HCT116 (cell line): ENCODE measurements around the gene EPHA6. TPM values are rescaled to one million over a fixed set of nuclear protein-coding genes. Genes with fewer than 3 reads are reported as not detected.

Source experiments
- ATAC-seq: fragments of 200-7000 bp; cut with Tn5 transposase; 2 replicates; pipeline ENCODE4 v1.9.1; 2020; ENCODE audit warnings: mild to moderate bottlenecking, moderate library complexity
- BruUV-seq: library from RNA; stranded (reverse); fragments of 400-500 nt; replicated peaks from 2 replicates; lab custom pipeline; 2021; lab: Mats Ljungman, UMichigan
- CTCF ChIA-PET: fragments of 300-600 bp; sonication (Branson Sonifier 250); formaldehyde crosslinking; loops from one replicate; lab custom pipeline; 2021; ENCODE audit warnings: antibody characterized with exemption; lab: Charles Lee
- POLR2A ChIA-PET: fragments of 300-600, 350-600 bp; sonication (Branson Sonifier 250); formaldehyde crosslinking; loops from one replicate; lab custom pipeline; 2021; ENCODE audit warnings: antibody characterized with exemption; lab: Charles Lee
- RAD21 ChIA-PET, 2 experiments: fragments of 300-600 bp; sonication (Branson Sonifier 250); formaldehyde crosslinking; loops; one replicate each; lab custom pipeline; 2023; ENCODE audit warnings: low total read pairs in 2 of 2; ENCODE audit not compliant: uncharacterized antibody in 2 of 2, unreplicated experiment in 2 of 2, low non-redundant PET in 1 of 2; lab: Charles Lee
- DNase-seq: peaks from one replicate; pipeline ENCODE4 v3.0.0-alpha.2; 2010; ENCODE audit warnings: low read depth, low spot score
- H2AFZ ChIP-seq: fragments of 200-600 bp; shearing (Covaris generic), sonication (generic); 2 replicates; pipeline ENCODE4 v1.6.1; 2017; ENCODE audit warnings: low read depth, mixed run types, mixed read lengths, antibody characterized with exemption, low read length; ENCODE audit not compliant: poor library complexity, severe bottlenecking
- H3K27ac ChIP-seq: 2 replicates; pipeline ENCODE4 v1.5.1; 2012; ENCODE audit warnings: low read depth, low read length
- H3K27me3 ChIP-seq: fragments of 200-600 bp; sonication (generic); 2 replicates; pipeline ENCODE4 v1.6.1; 2016; ENCODE audit warnings: mixed run types, low read length, mixed read lengths; ENCODE audit not compliant: insufficient read depth
- H3K36me3 ChIP-seq, 2 experiments: fragments of 200-500 bp in 1 of 2; fragments of 200-600 bp in 1 of 2; sonication (Bioruptor generic) in 1 of 2; sonication (generic) in 1 of 2; 2 replicates each; pipeline versions ENCODE4 v1.5.1 to v1.6.1; 2014 to 2016; ENCODE audit warnings: low read length in 2 of 2, inconsistent platforms in 1 of 2, mixed read lengths in 1 of 2, mixed run types in 1 of 2; ENCODE audit not compliant: insufficient read depth in 2 of 2, control insufficient read depth in 1 of 2
- H3K4me1 ChIP-seq, 2 experiments: fragments of 200-600 bp in 1 of 2; sonication (generic) in 1 of 2; 2 replicates each; pipeline versions ENCODE4 v1.5.1 to v1.6.1; 2012 to 2017; ENCODE audit warnings: low read length in 2 of 2, inconsistent platforms in 1 of 2, mild to moderate bottlenecking in 1 of 2, mixed read lengths in 1 of 2, mixed run types in 1 of 2, moderate library complexity in 1 of 2; ENCODE audit not compliant: insufficient read depth in 2 of 2, control insufficient read depth in 1 of 2
- H3K4me2 ChIP-seq: fragments of 200-600 bp; sonication (generic); 2 replicates; pipeline ENCODE4 v1.6.1; 2017; ENCODE audit warnings: mixed run types, low read length, mixed read lengths
- H3K4me3 ChIP-seq, 2 experiments: fragments of 200-600 bp in 1 of 2; sonication (generic) in 1 of 2; replicated peaks in 1 of 2; 2 replicates each; pipeline ENCODE4 v1.5.1; 2011 to 2016; ENCODE audit warnings: low read length in 2 of 2, control low read depth in 1 of 2, low read depth in 1 of 2, mild to moderate bottlenecking in 1 of 2, mixed read lengths in 1 of 2, mixed run types in 1 of 2
- H3K79me2 ChIP-seq: fragments of 200-600 bp; sonication (generic); 2 replicates; pipeline ENCODE4 v1.6.1; 2017; ENCODE audit warnings: mild to moderate bottlenecking, mixed run types, low read length, moderate library complexity, mixed read lengths; ENCODE audit not compliant: insufficient read depth
- H3K9ac ChIP-seq: fragments of 200-600 bp; sonication (generic); 2 replicates; pipeline ENCODE4 v1.6.1; 2016; ENCODE audit warnings: low read length, mixed read lengths
- H3K9me2 ChIP-seq: fragments of 200-600 bp; sonication (generic), shearing (Covaris generic); 2 replicates; pipeline ENCODE4 v1.6.1; 2017; ENCODE audit warnings: mixed run types, mild to moderate bottlenecking, moderate library complexity; ENCODE audit not compliant: insufficient read depth
- H3K9me3 ChIP-seq, 2 experiments: fragments of 200-500 bp in 1 of 2; fragments of 200-600 bp in 1 of 2; sonication (Bioruptor generic) in 1 of 2; sonication (generic) in 1 of 2; 2 replicates each; pipeline ENCODE4 v1.6.1; 2014 to 2017; ENCODE audit warnings: low read length in 2 of 2, mixed read lengths in 2 of 2, inconsistent platforms in 1 of 2, low read depth in 1 of 2, mild to moderate bottlenecking in 1 of 2, mixed run types in 1 of 2, moderate library complexity in 1 of 2; ENCODE audit not compliant: control insufficient read depth in 1 of 2, insufficient read depth in 1 of 2
- H4K20me1 ChIP-seq: fragments of 200-600 bp; sonication (generic), shearing (Covaris generic); 2 replicates; pipeline ENCODE4 v1.6.1; 2017; ENCODE audit warnings: mixed run types, mild to moderate bottlenecking, moderate library complexity; ENCODE audit not compliant: insufficient read depth
- CTCF ChIP-seq, 3 experiments: fragments of 200-600 bp in 1 of 3; sonication (generic) in 1 of 3; IDR thresholded peaks in 2 of 3; conservative IDR thresholded peaks in 1 of 3; 2 replicates each; pipeline ENCODE4 v1.5.1; 2012 to 2017; ENCODE audit warnings: low read depth in 2 of 3, low read length in 2 of 3, antibody characterized with exemption in 1 of 3, borderline replicate concordance in 1 of 3, control low read depth in 1 of 3, mild to moderate bottlenecking in 1 of 3, mixed read lengths in 1 of 3, mixed run types in 1 of 3, moderate library complexity in 1 of 3; ENCODE audit not compliant: insufficient read depth in 1 of 3
- POLR2A ChIP-seq: IDR thresholded peaks from 2 replicates; pipeline ENCODE4 v1.7.0; 2011; ENCODE audit warnings: borderline replicate concordance; ENCODE audit not compliant: insufficient read depth, insufficient read length; ENCODE audit errors: extremely low read depth
- SP1 ChIP-seq: IDR thresholded peaks from 2 replicates; pipeline ENCODE4 v1.6.1; 2012; ENCODE audit warnings: low read depth
- TCF7L2 ChIP-seq: IDR thresholded peaks from 2 replicates; pipeline ENCODE4 v1.7.0; 2011; ENCODE audit warnings: borderline replicate concordance, inconsistent platforms; ENCODE audit not compliant: insufficient read depth, insufficient read length; ENCODE audit errors: extremely low read depth
- ZFX ChIP-seq: fragments of 450-650 bp; IDR thresholded peaks from 2 replicates; pipeline ENCODE4 v1.6.1; 2017
- intact Hi-C: fragments of 100-400 bp; cut with micrococcal nuclease; formaldehyde crosslinking; loops from 2 replicates; pipeline ENCODE4 v1.10.0; 2022
- total RNA-seq: library from RNA; stranded (reverse); gene quantifications from one replicate; pipeline ENCODE4 v1.2.1, GENCODE V29; 2021; ENCODE audit not compliant: unreplicated experiment
- TF ChIP-seq, protein P1 (sequence below): IDR thresholded peaks from 2 replicates; pipeline ENCODE4 v1.6.1; 2012; ENCODE audit warnings: low read depth

The EPHA6 gene
- total RNA-seq, 1 experiment from 2014 or later, result not detected

- DNase-seq (no peak), ATAC-seq (no peak)
- Histone ChIP-seq H3K4me1 (no peaks in the 10 kb centered on the region), H3K9ac (no peak overlapping the region), H3K4me2 (no peak overlapping the region), H3K4me3 (no peak overlapping the region), H3K9me2 (no peaks in the 10 kb centered on the region), H4K20me1 (no peaks in the 10 kb centered on the region), H3K27ac (no peak overlapping the region), H3K9me3 (peaks cover 0 to 25% of the 10 kb centered on the region in 2 experiments; a peak in 1 of 4 replicates), H3K79me2 (no peaks in the 10 kb centered on the region), H3K36me3 (no peaks in the 10 kb centered on the region), H2AFZ (no peak overlapping the region), H3K27me3 (no peaks in the 10 kb centered on the region)
- RAD21 ChIA-PET, result no interaction called here
- intact Hi-C loops, result no loop called here
- CTCF ChIA-PET, result no interaction called here
- no TSS peak for BruUV-seq
- no peak for TF ChIP-seq SP1
- TF ChIP-seq POLR2A, result no peak
- TF ChIP-seq, protein P1, sequence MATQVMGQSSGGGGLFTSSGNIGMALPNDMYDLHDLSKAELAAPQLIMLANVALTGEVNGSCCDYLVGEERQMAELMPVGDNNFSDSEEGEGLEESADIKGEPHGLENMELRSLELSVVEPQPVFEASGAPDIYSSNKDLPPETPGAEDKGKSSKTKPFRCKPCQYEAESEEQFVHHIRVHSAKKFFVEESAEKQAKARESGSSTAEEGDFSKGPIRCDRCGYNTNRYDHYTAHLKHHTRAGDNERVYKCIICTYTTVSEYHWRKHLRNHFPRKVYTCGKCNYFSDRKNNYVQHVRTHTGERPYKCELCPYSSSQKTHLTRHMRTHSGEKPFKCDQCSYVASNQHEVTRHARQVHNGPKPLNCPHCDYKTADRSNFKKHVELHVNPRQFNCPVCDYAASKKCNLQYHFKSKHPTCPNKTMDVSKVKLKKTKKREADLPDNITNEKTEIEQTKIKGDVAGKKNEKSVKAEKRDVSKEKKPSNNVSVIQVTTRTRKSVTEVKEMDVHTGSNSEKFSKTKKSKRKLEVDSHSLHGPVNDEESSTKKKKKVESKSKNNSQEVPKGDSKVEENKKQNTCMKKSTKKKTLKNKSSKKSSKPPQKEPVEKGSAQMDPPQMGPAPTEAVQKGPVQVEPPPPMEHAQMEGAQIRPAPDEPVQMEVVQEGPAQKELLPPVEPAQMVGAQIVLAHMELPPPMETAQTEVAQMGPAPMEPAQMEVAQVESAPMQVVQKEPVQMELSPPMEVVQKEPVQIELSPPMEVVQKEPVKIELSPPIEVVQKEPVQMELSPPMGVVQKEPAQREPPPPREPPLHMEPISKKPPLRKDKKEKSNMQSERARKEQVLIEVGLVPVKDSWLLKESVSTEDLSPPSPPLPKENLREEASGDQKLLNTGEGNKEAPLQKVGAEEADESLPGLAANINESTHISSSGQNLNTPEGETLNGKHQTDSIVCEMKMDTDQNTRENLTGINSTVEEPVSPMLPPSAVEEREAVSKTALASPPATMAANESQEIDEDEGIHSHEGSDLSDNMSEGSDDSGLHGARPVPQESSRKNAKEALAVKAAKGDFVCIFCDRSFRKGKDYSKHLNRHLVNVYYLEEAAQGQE, result no peak
- no peak for TF ChIP-seq ZFX
- POLR2A ChIA-PET, result no interaction called here
Observed at GRCh38 chr3:97245201-97245910, 431.0 kb downstream of the EPHA6 start.

DNA sequence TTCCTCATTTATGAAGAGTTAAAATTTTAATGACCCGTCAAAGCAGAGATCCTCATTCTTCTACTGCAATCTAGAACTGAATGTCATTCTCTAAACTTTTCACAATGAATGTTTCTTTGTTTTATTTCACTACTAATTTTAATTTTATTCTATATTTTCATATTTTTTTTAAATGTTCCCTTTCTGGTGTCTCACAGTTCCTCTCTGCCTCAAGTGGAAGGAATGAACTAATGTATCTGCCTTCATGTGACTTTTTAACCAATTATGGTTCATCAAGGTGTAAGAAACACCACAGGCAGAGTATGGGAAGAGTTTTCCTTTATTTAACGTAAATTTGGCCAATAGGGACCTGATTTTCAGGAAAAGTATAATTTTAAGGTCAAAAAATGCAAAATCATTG, 441.7 kb downstream of the EPHA6 start:
- Histone ChIP-seq H3K4me3 (no peak overlapping the region), H3K27me3 (no peaks in the 10 kb centered on the region), H3K9me2 (no peaks in the 10 kb centered on the region), H3K9ac (no peak overlapping the region), H4K20me1 (no peaks in the 10 kb centered on the region), H3K9me3 (peaks cover 0 to 9% of the 10 kb centered on the region in 2 experiments; a peak in 2 of 4 replicates), H3K36me3 (no peaks in the 10 kb centered on the region; a peak in 1 of 4 replicates), H3K27ac (no peak overlapping the region), H3K4me1 (no peaks in the 10 kb centered on the region), H3K79me2 (no peaks in the 10 kb centered on the region), H3K4me2 (no peak overlapping the region), H2AFZ (no peak overlapping the region)
- ATAC-seq (no peak), DNase-seq (no peak)
- no peak for TF ChIP-seq CTCF (IDR thresholded peaks at IDR 0.05 in 2 of 3, conservative IDR thresholded peaks at IDR 0.05 in 1 of 3; ENCODE audit: borderline replicate concordance in 1 of 3, insufficient read depth in 1 of 3, low read depth in 2 of 3, low read length in 2 of 3)
- no peak for TF ChIP-seq ZFX
- TF ChIP-seq TCF7L2, result no peak
- POLR2A ChIA-PET, result no interaction called here
- intact Hi-C loops, result no loop called here
- no TSS peak for BruUV-seq
- RAD21 ChIA-PET, result no interaction called here
- CTCF ChIA-PET, result no interaction called here
